GM19238 (cell line): ENCODE measurements around the gene USP9X.
"Not testable (repeated sequence)": the region's sequence is repeated elsewhere in the genome, so short reads cannot be mapped to it uniquely, and the experiment has no call there.

Experiments used
- DNase-seq: peaks from one replicate; pipeline ENCODE4 v3.0.0; 2011; ENCODE audit warnings: low spot score; ENCODE audit not compliant: insufficient read length

Gene USP9X

DNA sequence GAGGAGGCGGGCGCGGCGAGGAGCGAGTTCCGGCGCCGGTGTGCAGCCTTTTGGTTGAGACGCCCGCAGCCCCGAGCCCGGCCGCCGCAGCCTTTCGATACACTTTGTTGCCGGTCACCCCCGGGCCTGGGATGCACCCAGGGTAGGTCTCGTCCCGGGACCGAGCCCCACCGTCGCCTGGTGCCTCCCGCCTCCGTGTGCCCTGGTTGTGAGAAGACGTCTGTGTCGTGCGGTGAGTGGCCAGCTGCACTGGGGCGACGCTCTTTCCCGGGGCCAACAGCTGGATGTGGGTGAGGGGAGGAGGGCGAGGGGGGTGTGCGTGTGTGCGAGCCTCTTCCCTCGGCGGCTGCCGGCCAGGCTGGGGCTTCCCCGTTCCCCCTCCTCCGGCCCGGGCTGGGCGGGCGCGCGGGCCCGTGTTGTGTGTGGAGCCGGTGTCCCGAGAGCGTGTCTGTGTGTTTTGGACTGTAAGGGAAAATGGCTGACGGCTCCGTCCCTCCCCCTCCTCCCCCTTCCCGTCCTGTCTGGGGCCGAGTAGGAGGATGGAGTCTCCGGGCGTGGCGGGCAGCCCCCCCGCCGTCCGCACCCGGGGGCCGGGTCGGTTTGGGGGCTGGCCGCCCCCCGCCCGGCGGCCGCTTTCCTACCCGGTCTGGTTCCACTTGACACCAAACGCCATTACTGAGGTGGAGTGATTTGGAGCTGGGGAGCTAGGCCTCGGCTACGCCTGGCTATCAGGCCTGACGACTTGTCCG is 807 bp downstream of the USP9X start:
- DNase-seq: peak; percentile 44

DNA sequence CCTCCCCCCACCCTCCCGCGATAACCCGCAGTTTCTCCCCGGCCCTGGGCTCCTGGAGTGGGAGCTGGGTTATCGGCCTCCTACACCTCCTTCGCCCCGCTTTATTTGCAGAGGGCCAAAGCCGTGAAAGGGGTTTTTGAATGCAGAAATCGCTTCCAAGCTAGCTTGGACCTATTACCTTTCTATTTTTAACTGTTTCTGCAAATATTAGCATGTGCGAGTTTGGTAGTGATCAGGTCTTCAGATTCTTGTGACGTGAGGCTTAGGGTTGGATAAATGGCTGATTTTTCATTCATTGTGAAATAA is 1.3 kb downstream of the USP9X start:
- peak; percentile 28 for DNase-seq

DNA sequence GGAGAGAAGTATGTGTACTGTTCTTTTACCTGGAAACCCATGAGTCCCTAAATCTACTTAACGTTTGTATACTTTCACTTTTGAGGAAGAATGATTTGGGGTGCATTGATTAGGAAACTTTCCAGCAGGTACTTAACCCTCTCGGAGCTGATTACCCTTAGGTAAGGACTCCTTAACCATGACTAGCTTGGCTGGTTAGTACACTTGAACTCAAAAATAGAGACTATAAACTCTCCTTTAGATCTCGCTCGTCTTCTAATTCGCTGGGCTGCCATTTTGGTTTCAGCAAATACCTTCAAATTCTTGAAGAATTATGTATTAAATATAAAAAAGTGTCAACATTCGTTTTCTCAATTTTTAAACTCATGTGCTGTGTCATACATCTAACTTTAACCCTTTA is 2.0 kb downstream of the USP9X start:
- DNase-seq: no peak

DNA sequence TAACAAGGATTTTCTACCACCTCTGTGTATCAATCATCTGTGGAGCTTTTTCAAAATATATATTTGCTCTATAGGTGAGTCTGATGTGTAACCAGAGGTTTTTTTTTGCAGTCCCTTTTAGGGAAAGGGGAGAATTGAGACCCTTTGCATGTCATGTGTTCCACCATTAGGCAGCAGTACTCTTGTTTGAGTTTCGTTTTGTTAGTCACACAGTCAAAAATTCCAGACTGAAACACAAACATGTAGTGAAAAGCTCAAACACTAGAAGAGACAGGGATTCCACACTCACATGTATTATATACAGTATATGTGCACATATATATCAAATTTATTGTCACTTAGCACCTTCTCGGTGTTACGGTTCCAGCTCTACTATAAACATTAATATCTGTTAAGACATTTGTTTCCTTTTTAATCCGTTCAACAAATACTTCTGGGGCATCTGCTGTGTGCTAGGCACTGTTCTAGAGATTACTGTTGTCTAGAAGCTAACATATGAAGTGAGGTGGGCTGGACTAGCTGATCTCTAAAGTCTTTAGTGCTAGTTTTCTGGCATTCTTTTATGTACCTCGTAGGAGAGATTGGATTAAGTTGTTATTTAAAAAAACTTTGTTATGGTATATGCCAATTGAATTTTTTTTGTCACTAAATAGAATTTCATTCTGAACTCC is 5.5 kb downstream of the USP9X start:
- DNase-seq: no peak

DNA sequence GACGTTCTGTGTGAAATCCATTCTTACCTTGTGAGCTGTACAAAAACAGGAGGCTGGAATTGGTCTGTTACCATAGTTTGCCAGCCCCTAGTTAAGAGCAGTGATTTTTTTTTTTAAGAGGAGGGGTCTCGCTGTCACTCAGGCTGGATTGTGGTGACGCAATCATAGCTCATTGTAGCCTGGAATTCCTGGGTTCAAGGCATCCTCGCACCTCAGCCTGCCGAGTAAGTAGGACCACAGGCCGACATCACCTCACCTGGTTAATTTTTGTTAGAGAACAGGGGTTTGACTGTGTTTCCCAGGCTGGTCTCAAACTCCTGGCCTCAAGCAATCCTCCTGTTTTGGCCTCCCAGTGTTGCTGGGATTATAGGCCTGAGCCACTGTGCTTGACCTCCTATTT is 7.5 kb downstream of the USP9X start:
- DNase-seq: no peak

DNA sequence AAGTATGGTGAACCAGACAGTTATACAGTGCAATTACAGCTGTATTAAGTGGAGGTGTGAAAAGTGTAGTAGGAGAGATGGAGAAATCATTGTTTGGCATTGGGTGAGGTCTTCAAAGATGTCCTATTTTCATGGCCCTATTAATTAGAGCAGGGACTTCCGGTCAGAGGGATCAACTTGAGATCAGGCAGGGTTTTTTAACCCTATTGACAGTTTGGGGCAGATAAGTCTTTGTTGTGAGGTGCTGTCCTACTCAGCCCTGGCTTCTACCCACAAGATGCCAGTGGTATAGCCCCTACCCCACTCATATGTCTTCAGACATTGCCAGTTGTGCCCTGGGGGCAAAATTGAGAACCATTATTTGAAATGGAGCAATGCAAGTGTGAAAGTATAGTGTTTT is 9.9 kb downstream of the USP9X start:
- DNase-seq: no peak

DNA sequence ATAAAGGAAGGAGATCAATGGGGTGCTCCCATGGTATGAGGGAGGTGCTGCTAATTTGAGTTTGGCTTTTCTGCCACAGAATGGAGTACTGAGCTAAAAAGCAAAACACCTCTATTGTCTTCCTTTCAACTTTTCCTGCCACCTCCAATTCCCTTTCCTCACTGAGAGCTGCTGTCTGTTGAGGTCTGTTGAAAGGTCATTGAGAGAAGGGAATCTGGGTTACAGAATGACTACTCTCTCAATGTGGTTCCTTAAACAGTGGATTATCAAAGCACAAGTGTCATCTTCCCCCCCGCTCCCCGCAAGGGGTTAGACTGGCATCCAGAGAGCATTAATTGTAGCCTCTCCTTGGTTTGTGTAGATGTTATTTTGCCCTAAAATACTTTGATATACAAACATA is 10.7 kb downstream of the USP9X start:
- DNase-seq: no peak

DNA sequence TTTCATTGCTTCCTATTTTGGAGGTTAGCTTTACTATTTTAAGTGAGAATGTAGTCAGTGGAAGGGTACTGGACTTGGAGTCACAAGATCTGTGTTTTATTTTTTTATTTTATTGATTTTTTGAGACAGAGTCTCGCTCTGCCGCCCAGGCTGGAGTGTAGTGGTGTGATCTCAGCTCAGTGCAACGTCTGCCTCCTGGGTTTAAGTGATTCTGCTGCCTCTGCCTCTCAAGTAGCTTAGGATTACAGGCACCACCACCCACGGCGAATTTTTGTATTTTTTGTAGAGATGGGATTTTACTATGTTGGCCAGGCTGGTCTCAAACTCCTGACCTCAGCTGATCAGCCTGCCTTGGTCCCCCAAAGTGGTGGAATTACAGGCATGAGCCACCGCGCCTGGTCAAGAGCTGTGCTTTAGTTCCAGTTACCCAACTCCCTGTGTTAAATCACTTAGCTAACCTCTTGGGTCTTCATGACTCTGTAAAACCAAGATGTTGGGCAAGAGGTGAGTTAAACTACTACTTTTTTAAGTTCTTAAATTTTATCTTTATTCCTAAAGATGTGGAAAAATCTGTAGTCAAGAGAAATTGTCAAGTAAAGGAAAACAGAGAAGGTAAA is 11.2 kb downstream of the USP9X start:
- DNase-seq: no peak

DNA sequence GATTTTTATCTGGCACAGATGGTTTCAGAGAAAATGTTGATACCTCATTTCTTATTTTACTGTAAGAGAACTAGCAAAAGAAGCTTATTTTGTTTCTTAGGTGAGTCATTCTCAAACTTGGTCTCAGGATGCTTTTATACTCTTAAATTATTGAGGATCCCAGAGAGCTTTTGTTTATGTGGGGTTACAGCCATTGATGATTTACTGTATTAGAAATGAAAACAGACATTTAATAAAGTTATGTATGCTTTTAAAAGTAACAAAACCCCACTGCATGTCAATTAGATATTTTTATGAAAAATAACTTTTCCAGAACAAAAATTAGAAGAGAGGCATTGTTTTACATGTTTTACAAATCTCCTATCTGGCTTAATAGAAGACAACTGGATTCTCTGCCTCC is 12.1 kb downstream of the USP9X start:
- no peak for DNase-seq

DNA sequence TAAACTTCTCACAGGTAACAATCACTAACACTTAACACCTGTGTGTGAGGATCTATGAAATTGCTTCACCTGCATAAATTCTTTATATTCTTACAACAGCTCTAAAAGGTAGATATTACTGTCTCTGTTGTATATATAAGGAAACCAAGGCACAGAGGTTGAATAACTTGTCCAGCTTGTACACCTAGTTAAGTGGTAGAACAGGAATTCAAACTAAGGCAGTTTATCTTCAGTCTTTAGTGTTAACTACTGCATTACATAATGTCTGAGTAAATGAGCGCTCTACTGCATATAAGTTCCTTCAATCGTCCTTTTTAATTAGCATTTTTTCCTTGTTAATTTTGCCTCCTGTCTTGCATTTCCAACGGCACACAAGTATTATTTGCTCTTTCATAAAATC is 15.0 kb downstream of the USP9X start:
- no peak for DNase-seq

DNA sequence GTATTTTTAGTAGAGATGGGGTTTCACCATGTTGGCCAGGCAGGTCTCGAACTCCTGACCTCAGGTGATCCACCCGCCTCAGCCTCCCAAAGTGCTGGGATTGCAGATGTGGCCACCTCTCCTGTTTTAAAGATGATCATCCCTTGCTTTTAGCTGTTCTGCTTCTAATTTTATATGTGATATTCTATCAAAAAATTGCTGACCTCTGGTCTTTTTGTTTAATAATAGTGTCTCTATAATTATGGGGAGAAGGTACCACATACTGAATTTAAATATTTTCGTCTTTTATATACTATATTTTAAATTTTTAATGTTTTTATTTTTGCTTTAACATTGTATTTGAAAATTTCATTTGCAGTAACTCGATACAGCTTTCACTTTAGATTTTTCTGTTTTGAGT is 15.6 kb downstream of the USP9X start:
- DNase-seq: no peak

DNA sequence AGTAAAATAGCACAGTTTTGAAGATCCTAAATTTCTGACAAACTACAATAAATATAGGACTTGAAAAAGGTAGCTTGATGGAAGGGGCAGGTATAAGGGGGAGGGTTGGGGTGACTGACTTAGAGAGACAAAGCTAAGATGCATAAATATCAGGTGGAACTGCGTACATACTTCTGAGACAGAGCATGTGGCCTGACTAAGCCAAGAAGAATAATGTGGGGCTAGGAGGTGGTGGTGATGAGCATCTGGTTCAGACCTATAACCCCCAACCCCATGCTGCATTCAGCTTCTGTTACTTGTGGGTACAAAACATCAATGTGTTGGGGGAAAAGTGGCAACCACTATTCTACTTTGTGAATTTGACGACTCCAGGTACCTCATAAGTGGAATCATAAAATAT is 19.8 kb downstream of the USP9X start:
- DNase-seq: no peak

DNA sequence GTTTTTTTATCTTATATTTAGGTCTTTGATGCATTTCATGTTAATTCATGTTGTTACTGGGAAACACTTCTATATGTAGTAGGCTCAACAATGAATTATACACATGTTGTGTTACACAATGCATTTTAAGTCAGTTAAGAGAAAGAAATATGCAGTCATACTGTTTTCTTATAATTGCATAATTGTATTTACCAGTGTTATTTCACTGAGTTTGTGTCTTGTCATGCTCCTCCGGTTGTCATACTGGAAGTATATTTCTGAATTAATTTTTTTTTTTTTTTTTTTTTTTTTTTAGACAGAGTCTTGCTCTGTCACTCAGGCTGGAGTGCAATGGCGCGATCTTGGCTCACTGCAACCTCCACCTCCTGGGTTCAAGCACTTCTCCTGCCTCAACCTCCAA is 21.0 kb downstream of the USP9X start:
- DNase-seq: not testable (repeated sequence)

DNA sequence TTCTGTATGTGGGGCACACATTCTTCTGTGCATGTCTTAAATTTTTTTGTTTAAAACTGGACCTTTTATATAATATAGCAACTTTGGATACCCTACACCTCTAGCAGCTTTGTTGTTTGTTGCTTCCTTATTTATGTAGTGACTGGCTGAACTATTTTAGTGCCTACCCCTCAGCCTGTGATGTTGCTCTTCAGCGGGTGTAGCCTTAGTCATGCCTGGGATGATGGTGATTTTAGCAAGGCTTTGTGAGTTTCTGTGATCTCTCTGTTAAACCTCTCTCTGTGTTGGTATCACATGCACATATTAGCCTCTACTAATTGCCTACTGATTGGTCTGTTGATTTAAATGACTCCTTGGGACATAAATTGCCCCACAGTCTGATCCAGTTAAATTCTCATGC is 22.8 kb downstream of the USP9X start:
- DNase-seq: no peak

DNA sequence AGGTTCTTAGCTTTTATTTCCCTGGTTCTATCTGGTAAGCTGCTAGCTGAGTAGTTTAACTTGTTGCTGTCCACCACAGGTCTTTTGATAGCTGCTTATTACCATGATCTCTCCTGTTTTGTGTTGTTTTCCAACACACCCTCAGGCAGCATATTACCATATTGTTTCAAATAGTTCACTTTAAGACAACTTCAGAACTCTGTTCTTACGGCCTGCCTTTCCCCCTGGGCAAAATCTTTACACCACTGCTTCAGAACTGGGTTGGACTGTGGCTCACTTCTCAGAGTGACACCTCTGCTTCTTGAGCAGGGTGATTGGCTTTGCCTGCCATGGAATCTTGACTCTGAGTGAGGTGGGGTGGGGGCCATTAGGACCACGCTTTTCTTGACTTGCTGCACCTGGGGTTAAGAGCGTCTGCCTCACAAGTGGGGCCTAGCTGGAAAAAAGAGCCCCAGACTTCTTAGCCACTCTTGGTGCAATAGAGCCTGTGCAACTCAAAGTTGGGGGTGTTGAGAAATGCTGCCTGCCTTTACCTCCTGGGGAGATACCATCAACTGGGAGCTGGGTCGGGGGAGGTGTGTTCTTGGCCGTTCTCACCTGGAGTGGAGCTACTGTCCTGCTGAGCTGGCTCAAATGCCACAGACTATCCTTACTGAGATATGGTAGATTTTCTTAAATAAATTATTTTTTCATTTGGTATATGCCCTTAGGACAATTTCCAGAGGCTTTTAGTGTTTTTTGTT is 23.4 kb downstream of the USP9X start:
- DNase-seq: no peak

DNA sequence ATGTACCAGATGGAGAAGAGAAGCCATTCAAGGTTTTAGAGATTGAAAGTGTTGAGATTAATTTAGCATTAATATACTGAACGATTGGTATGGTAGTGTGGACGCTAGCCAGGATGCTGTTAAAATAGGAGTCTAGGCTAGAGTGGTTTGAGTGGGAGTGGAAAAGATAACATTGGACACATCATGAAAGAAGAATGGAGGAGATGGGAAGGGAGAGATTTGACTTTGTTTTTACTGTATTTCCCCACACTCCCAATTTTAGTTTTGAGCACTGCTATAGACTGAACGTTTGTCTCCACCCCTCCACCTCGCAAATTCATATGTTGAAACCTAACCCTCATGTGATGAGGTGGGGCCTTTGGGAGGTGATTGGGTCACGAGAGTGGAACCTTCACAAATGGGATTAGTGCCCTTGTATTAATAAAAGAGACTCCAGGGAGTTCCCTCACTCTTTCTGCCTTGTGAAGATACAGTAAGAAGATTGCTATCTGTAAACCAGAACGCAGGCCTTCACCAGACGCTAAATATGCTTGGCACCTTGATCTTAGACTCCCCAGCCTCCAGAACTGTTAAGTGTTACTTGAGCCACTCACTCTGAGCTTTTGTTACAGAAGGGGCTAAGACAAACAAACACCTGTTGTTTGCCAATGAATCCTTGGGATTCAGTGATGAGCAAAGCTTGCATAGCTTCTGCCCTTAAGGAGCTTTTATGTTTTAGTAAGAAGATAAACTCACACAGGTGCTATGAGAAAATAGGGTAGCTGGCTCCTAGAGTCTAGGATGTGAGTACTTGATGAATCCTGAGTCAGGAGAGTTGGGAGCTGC is 25.8 kb downstream of the USP9X start:
- DNase-seq: no peak

DNA sequence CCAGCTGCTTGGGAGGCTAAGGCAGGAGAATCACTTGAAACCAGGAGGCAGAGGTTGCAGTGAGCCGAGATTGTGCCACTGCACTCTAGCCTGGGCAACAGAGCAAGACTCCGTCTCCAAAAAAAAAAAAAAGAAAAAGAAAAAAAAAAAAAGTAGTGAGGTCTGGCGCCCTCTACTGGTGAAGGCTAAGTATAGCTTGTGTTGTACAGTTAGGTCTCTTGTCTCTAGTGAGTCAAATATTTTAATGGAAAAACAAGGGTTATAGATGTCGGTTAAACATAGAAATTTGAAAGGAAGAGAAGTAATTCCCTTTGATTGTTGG is 29.8 kb downstream of the USP9X start:
- not testable (repeated sequence) for DNase-seq

DNA sequence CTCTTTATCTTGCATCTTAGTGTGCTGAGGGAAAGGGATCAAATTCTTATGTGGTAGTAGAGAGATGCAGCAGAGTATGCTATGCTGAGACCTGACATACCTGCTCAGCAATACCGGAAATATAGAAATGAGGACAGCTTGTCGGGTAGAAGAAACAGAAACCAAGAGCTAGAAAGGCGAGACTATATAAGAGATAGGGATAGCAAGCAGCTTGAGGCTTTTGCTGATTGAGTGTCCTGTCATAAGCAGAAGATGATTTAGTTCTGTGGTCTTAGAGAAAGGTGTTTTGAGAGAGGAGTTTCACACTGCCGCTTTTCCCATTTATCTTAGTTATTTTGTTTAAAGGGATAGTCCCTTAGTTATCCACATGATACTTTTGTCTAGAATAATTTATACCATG is 31.7 kb downstream of the USP9X start:
- peak; percentile 37 for DNase-seq

DNA sequence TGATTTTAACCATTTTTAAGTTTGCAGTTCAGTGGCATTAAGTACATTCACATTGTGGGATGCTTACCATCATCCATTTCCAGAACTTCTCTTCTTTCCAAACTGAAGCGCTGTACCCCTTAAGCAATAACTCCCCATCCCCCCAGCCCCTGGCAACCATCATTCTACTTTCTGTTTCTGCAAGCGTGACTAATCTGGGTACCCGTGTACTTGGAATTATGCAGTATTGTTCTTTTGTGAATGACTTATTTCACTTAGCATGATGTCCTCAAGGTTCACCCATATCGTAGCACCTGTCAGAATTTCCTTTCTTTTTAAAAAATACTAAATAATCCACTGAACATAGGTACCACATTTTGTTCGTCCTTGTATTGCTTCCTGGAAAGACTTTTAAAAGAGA is 32.9 kb downstream of the USP9X start:
- DNase-seq: no peak

DNA sequence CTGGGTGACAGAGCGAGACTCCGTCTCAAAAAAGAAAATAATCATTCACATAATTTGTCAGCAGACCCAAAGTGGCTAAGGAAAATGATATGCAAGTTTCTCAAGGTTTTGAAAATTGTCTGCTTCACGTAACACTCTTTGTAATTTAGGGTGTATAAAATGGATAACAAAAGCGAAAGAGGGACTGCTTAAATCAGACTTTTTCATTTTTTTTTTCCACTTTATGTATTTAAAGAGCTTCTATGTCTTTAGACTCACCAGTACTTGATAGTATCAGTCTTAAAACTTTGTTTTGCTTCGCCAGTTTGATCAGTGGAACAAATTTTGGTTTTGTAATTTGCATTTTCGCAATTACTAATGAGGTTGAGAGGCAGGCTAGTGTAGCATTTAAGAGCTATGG is 34.6 kb downstream of the USP9X start:
- DNase-seq: no peak

DNA sequence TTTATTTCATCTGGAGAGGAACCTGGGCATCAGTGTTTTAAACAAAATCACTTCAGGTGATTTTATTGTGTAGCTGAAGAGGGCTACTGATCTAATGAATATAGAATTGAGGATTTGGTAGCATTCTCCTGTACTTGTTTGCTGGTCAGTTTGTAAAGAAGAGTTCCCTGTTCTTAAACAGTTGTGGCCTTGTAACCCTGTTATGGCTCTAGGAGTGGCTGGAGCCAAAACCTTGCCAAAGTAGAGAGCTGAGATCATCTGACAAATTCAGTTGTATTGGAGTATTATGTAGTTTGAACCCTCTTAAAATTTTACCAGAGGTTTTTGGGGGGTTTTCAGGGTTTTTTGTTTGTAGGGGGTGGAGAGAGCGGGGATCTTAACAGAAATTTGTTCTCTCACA is 36.5 kb downstream of the USP9X start:
- no peak for DNase-seq
